ENCODE measurements around the gene ENTPD2.

The ENTPD2 gene

DNA sequence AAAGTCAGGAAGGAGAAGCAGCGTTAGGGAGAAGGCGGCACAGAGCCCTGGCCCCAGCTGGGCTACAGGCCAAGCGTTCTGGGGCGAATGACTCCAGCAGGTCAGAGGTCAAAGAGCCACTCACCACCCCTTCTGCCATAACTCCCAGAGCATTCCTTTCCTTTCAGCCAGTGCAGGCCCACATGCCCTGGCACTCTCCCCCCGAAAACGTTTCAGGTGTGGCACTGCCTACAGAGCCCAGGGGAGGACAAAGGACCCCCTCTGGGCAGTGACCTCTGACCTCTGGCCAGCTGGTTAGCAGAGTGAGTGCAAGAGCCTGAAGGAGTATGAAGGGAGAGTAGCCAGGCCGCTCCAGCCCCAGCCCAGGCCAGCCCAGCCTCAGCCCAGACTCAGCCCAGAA is 30.7 kb downstream of the ENTPD2 start:
- H2AFZ ChIP-seq (ENCODE audit: low read depth, low read length, severe bottlenecking), result no peak overlapping the region
- H3K4me2 ChIP-seq (ENCODE audit: low read depth, low read length, poor library complexity, severe bottlenecking), result no peak overlapping the region
- TF ChIP-seq, protein P1, sequence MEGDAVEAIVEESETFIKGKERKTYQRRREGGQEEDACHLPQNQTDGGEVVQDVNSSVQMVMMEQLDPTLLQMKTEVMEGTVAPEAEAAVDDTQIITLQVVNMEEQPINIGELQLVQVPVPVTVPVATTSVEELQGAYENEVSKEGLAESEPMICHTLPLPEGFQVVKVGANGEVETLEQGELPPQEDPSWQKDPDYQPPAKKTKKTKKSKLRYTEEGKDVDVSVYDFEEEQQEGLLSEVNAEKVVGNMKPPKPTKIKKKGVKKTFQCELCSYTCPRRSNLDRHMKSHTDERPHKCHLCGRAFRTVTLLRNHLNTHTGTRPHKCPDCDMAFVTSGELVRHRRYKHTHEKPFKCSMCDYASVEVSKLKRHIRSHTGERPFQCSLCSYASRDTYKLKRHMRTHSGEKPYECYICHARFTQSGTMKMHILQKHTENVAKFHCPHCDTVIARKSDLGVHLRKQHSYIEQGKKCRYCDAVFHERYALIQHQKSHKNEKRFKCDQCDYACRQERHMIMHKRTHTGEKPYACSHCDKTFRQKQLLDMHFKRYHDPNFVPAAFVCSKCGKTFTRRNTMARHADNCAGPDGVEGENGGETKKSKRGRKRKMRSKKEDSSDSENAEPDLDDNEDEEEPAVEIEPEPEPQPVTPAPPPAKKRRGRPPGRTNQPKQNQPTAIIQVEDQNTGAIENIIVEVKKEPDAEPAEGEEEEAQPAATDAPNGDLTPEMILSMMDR (IDR thresholded peaks at IDR 0.05; ENCODE audit: insufficient read depth, low read length, poor library complexity, severe bottlenecking), result no peak
- TF ChIP-seq EZH2phosphoT487 (conservative IDR thresholded peaks at IDR 0.05; ENCODE audit: low read length), result no peak
- H3K36me3 ChIP-seq (ENCODE audit: low read length), result no peaks in the 10 kb centered on the region
- no peak overlapping the region for H3K9ac ChIP-seq (ENCODE audit: low read length)
- no peaks in the 10 kb centered on the region for H3K79me2 ChIP-seq (ENCODE audit: insufficient read depth, low read length)
- H3K27ac ChIP-seq (ENCODE audit: low read depth, low read length), result no peak overlapping the region
- H3K27me3 ChIP-seq (ENCODE audit: low read length), result no peaks in the 10 kb centered on the region
- no peaks in the 10 kb centered on the region for H3K9me2 ChIP-seq (replicated peaks; ENCODE audit: insufficient read depth, low read length)
- H3K4me3 ChIP-seq (ENCODE audit: insufficient read depth, low read length, poor library complexity, severe bottlenecking), result no peak overlapping the region
- H3F3A ChIP-seq (ENCODE audit: insufficient read depth), result no peaks in the 10 kb centered on the region
- H3K9me3 ChIP-seq (ENCODE audit: insufficient read depth, low read length), result no peaks in the 10 kb centered on the region
- no peaks in the 10 kb centered on the region for H4K20me1 ChIP-seq (ENCODE audit: low read depth, low read length)

DNA sequence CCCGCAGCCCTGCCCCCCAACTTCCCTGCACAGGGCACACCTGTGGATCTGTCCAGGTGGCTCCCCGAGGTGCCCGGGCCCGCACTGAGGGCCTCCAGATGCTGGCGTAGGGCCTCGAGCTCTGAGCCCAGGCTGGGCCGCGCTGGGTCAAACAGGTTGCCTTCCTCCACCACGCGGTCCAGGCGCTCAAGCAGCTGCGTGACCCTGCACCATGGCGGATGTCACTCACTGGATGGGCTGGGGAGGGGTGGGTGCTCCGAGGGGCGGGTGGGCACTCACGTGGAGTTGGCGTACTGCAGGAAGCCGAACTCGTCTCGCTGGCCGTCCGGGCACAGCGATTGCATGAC is 31.2 kb downstream of the ENTPD2 start:
- Histone ChIP-seq H3K9ac (ENCODE audit: low read length) (no peak overlapping the region), H3K4me3 (ENCODE audit: insufficient read depth, low read length, poor library complexity, severe bottlenecking) (no peak overlapping the region), H3K27me3 (ENCODE audit: low read length) (no peaks in the 10 kb centered on the region), H3K79me2 (ENCODE audit: insufficient read depth, low read length) (no peaks in the 10 kb centered on the region), H4K20me1 (ENCODE audit: low read depth, low read length) (no peaks in the 10 kb centered on the region), H2AFZ (ENCODE audit: low read depth, low read length, severe bottlenecking) (no peak overlapping the region), H3F3A (ENCODE audit: insufficient read depth) (no peaks in the 10 kb centered on the region), H3K9me3 (ENCODE audit: insufficient read depth, low read length) (no peaks in the 10 kb centered on the region), H3K36me3 (ENCODE audit: low read length) (no peaks in the 10 kb centered on the region), H3K4me2 (ENCODE audit: low read depth, low read length, poor library complexity, severe bottlenecking) (no peak overlapping the region), H3K9me2 (replicated peaks; ENCODE audit: insufficient read depth, low read length) (no peaks in the 10 kb centered on the region), H3K27ac (ENCODE audit: low read depth, low read length) (no peak overlapping the region)
- TF ChIP-seq, protein P1 (IDR thresholded peaks at IDR 0.05; ENCODE audit: insufficient read depth, low read length, poor library complexity, severe bottlenecking), result no peak
- TF ChIP-seq EZH2phosphoT487 (conservative IDR thresholded peaks at IDR 0.05; ENCODE audit: low read length), result no peak

DNA sequence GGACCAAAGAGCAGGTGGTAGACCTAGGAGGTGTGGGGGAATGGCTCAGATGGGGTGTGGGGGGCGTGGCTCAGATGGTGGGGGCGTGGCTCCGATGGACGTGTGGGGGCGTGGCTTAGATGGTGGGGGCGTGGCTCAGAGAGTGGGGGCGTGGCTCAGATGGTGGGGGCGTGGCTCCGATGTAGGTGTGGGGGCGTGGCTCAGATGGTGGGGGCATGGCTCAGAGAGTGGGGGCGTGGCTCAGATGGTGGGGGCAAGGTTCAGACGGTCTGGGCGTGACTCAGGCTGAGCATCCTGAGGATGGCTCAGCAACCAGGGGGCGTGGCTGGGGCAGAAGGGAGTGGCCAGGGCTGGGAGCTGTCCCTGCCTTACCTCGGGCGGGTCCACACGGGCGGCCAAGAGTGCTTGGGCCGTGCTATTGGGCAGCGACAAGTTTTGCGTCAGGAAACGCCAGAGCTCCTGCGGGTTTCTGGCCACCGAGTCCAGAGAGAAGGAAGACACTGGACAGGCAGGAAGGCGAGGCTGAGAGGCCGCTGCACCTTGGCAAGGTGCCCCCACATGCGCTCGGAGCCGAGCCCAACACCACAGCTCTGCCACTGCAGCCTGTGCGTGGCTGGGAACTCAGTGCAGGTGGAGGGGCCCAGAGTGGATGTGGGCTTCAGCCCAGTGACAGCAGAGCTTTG is 31.7 kb downstream of the ENTPD2 start:
- Histone ChIP-seq H3K79me2 (ENCODE audit: insufficient read depth, low read length) (no peaks in the 10 kb centered on the region), H3F3A (ENCODE audit: insufficient read depth) (no peaks in the 10 kb centered on the region), H3K4me3 (ENCODE audit: insufficient read depth, low read length, poor library complexity, severe bottlenecking) (no peak overlapping the region), H3K4me2 (ENCODE audit: low read depth, low read length, poor library complexity, severe bottlenecking) (no peak overlapping the region), H3K9me2 (replicated peaks; ENCODE audit: insufficient read depth, low read length) (no peaks in the 10 kb centered on the region), H2AFZ (ENCODE audit: low read depth, low read length, severe bottlenecking) (no peak overlapping the region), H3K27ac (ENCODE audit: low read depth, low read length) (no peak overlapping the region), H4K20me1 (ENCODE audit: low read depth, low read length) (no peaks in the 10 kb centered on the region), H3K9ac (ENCODE audit: low read length) (no peak overlapping the region), H3K27me3 (ENCODE audit: low read length) (no peaks in the 10 kb centered on the region), H3K36me3 (ENCODE audit: low read length) (no peaks in the 10 kb centered on the region), H3K9me3 (ENCODE audit: insufficient read depth, low read length) (no peaks in the 10 kb centered on the region)
- TF ChIP-seq EZH2phosphoT487 (conservative IDR thresholded peaks at IDR 0.05; ENCODE audit: low read length), result no peak
- TF ChIP-seq, protein P1 (IDR thresholded peaks at IDR 0.05; ENCODE audit: insufficient read depth, low read length, poor library complexity, severe bottlenecking), result no peak
